ENCODE measurements around the gene NR6A1.

GRCh38 chr9:124605258-124605657, 165.9 kb downstream of the NR6A1 start:
- TF ChIP-seq EZH2 (IDR thresholded peaks at IDR 0.05) (no peak), POLR2AphosphoS5 (IDR thresholded peaks at IDR 0.05; ENCODE audit: borderline replicate concordance, low read depth, low read length) (no peak), FOXP2 (optimal IDR thresholded peaks at IDR 0.05; ENCODE audit: control extremely low read depth, extremely low read length, insufficient read depth) (no peak)
